NCI-H2196 treated with DMSO at 0.1 percent for 48 hours (cell line): ENCODE results near the gene SLC45A1.

Experiments
- DNase-seq: peaks from one replicate; lab custom pipeline; 2025; ENCODE audit not compliant: unreplicated experiment; lab: John Stamatoyannopoulos, UW

The SLC45A1 gene

GRCh38 chr1:8384088-8384487 is 66.2 kb downstream of the SLC45A1 start:
- no peak for DNase-seq

GRCh38 chr1:8384577-8384976 is 66.7 kb downstream of the SLC45A1 start:
- no peak for DNase-seq

- DNase-seq: no peak
Measured at GRCh38 chr1:8386247-8386646, 68.3 kb downstream of the SLC45A1 start.

GRCh38 chr1:8388732-8389562 is 71.0 kb downstream of the SLC45A1 start:
- DNase-seq: no peak

- DNase-seq: no peak
Measured at GRCh38 chr1:8389958-8390535, 72.1 kb downstream of the SLC45A1 start.

GRCh38 chr1:8390707-8391106 is 72.8 kb downstream of the SLC45A1 start:
- no peak for DNase-seq

- DNase-seq: no peak
Measured at GRCh38 chr1:8392522-8392921, 74.6 kb downstream of the SLC45A1 start.
